Right lobe of liver (tissue), 4 donors: ENCODE measurements around the gene SPAG7.
A peak's percentile ranks its signal among the peaks of the same experiment; 100 is the strongest.

Source experiments
- CTCF ChIP-seq, 4 donors: fragments of 200-600 bp in 3 of 4; fragments of 450-650 bp in 1 of 4; IDR thresholded peaks; one replicate each; pipeline versions ENCODE4 v1.5.1 to v1.8.0; 2016 to 2022; ENCODE audit warnings: antibody characterized with exemption in 4 of 4, mild to moderate bottlenecking in 2 of 4
- POLR2A ChIP-seq: fragments of 450-650 bp; IDR thresholded peaks from one replicate; pipeline ENCODE4 v1.6.1; 2017; ENCODE audit warnings: antibody characterized with exemption, mild to moderate bottlenecking
- donor health status: DM: no; HTN: no; CAD: no.
- donor health status: DM: no; HTN: no; CAD: no.
- donor health status: DM: no; HTN: yes; CAD: no.

- TF ChIP-seq CTCF (IDR thresholded peaks at IDR 0.05), result no peak
- TF ChIP-seq POLR2A, result peak; percentile 28
Observed at GRCh38 chr17:4998732-4999429, 31.3 kb upstream of the SPAG7 start.
